Neural cell (in vitro differentiated cells): Measurements from ENCODE around the gene WNK2. TPM values are rescaled to one million over a fixed set of nuclear protein-coding genes. Genes with fewer than 3 reads are reported as not detected.

ENCODE experiments used
- H2AFZ ChIP-seq: fragments of 200-600, 300-800 bp; sonication (generic), shearing (Covaris generic); 2 replicates; pipeline ENCODE4 v1.6.0; 2014; ENCODE audit warnings: low read depth, mild to moderate bottlenecking, antibody characterized with exemption, low read length, moderate library complexity
- H3F3A ChIP-seq: fragments of 200-600 bp; shearing (Covaris generic); 2 replicates; pipeline ENCODE4 v1.6.1; 2016; ENCODE audit warnings: mild to moderate bottlenecking, moderate library complexity, mixed read lengths, antibody characterized with exemption, low read length; ENCODE audit not compliant: insufficient read depth, poor library complexity, severe bottlenecking
- H3K27ac ChIP-seq: fragments of 200-600, 300-800 bp; sonication (generic), shearing (Covaris generic); 2 replicates; pipeline ENCODE4 v1.5.1; 2014; ENCODE audit warnings: mild to moderate bottlenecking, low read length, moderate library complexity
- H3K27me3 ChIP-seq: fragments of 300-800, 200-600 bp; sonication (generic), shearing (Covaris generic); 2 replicates; pipeline ENCODE4 v1.6.0; 2014; ENCODE audit warnings: mild to moderate bottlenecking, low read depth, low read length, moderate library complexity; ENCODE audit not compliant: insufficient read depth
- H3K36me3 ChIP-seq: fragments of 300-800, 200-600 bp; sonication (generic), shearing (Covaris generic); 2 replicates; pipeline ENCODE4 v1.5.1; 2014; ENCODE audit warnings: mild to moderate bottlenecking, antibody characterized with exemption, low read length, moderate library complexity; ENCODE audit not compliant: insufficient read depth
- H3K4me2 ChIP-seq: fragments of 300-800, 200-600 bp; sonication (generic), shearing (Covaris generic); 2 replicates; pipeline ENCODE4 v1.6.0; 2014; ENCODE audit warnings: mild to moderate bottlenecking, low read length
- H3K4me3 ChIP-seq: fragments of 300-800, 200-600 bp; sonication (generic), shearing (Covaris generic); 2 replicates; pipeline ENCODE4 v1.5.1; 2014; ENCODE audit warnings: mild to moderate bottlenecking, low read length, moderate library complexity
- H3K79me2 ChIP-seq: fragments of 200-600 bp; shearing (Covaris generic); replicated peaks from 2 replicates; pipeline ENCODE4 v1.6.0; 2014; ENCODE audit warnings: mild to moderate bottlenecking, low read length, moderate library complexity; ENCODE audit not compliant: insufficient read depth
- H3K9ac ChIP-seq: fragments of 300-800, 200-600 bp; sonication (generic), shearing (Covaris generic); 2 replicates; pipeline ENCODE4 v1.6.1; 2016; ENCODE audit warnings: mild to moderate bottlenecking, low read length, mixed read lengths
- H3K9me2 ChIP-seq: fragments of 200-600 bp; shearing (Covaris generic); 2 replicates; pipeline ENCODE4 v1.6.1; 2016; ENCODE audit warnings: mild to moderate bottlenecking, low read length, mixed read lengths; ENCODE audit not compliant: insufficient read depth
- H3K9me3 ChIP-seq: fragments of 200-600, 300-800 bp; sonication (generic), shearing (Covaris generic); 2 replicates; pipeline ENCODE4 v1.6.1; 2016; ENCODE audit warnings: mild to moderate bottlenecking, mixed run types, low read length, moderate library complexity, mixed read lengths
- H4K20me1 ChIP-seq: fragments of 200-600 bp; shearing (Covaris generic); 2 replicates; pipeline ENCODE4 v1.6.1; 2016; ENCODE audit warnings: mild to moderate bottlenecking, mixed run types; ENCODE audit not compliant: insufficient read depth
- CTCF ChIP-seq: fragments of 450-650 bp; IDR thresholded peaks from 2 replicates; pipeline ENCODE4 v1.5.1; 2014; ENCODE audit warnings: antibody characterized with exemption, mild to moderate bottlenecking, moderate library complexity; ENCODE audit not compliant: poor library complexity, severe bottlenecking
- EP300 ChIP-seq: fragments of 450-650 bp; conservative IDR thresholded peaks from 2 replicates; pipeline ENCODE4 v1.6.1; 2014; ENCODE audit warnings: antibody characterized with exemption, mild to moderate bottlenecking, moderate library complexity; ENCODE audit not compliant: poor library complexity, severe bottlenecking
- EZH2 ChIP-seq: fragments of 200-600, 300-800 bp; shearing (Covaris generic), sonication (generic); IDR thresholded peaks from 2 replicates; pipeline ENCODE4 v1.6.1; 2014; ENCODE audit warnings: antibody characterized with exemption, low read length, borderline replicate concordance, mild to moderate bottlenecking; ENCODE audit not compliant: insufficient read depth, poor library complexity, severe bottlenecking
- MXI1 ChIP-seq: fragments of 450-650 bp; conservative IDR thresholded peaks from 2 replicates; pipeline ENCODE4 v1.6.1; 2014; ENCODE audit warnings: antibody characterized with exemption, mild to moderate bottlenecking; ENCODE audit not compliant: poor library complexity, severe bottlenecking
- POLR2AphosphoS5 ChIP-seq: IDR thresholded peaks from 2 replicates; pipeline ENCODE4 v1.6.1; 2012
- RAD21 ChIP-seq: fragments of 450-650 bp; conservative IDR thresholded peaks from 2 replicates; pipeline ENCODE4 v1.6.1; 2014; ENCODE audit warnings: antibody characterized with exemption, mild to moderate bottlenecking, moderate library complexity
- REST ChIP-seq: IDR thresholded peaks from 2 replicates; pipeline ENCODE4 v1.6.1; 2012; ENCODE audit warnings: borderline replicate concordance
- SMC3 ChIP-seq: fragments of 450-650 bp; conservative IDR thresholded peaks from 2 replicates; pipeline ENCODE4 v1.6.1; 2014; ENCODE audit warnings: antibody characterized with exemption, mild to moderate bottlenecking, moderate library complexity; ENCODE audit not compliant: poor library complexity
- TAF1 ChIP-seq: IDR thresholded peaks from 2 replicates; pipeline ENCODE4 v1.6.1; 2012; ENCODE audit warnings: low read depth
- polyA plus RNA-seq: library from polyadenylated mRNA; depleted of rRNA; stranded (reverse); fragments of >200 nt; gene quantifications from 2 replicates; pipeline ENCODE4 v1.2.3, GENCODE V29; 2014

Gene WNK2
- polyA plus RNA-seq, 1 donor from 2014 or later, result 37.1 TPM

GRCh38 chr9:93219692-93220091 lies 35.8 kb downstream of the WNK2 start:
- Histone ChIP-seq H3K9ac (no peak overlapping the region), H3K4me3 (no peak overlapping the region), H3K36me3 (no peaks in the 10 kb centered on the region), H3K4me2 (no peak overlapping the region), H3K9me3 (no peaks in the 10 kb centered on the region), H4K20me1 (no peaks in the 10 kb centered on the region), H3K27ac (no peak overlapping the region), H3K9me2 (no peaks in the 10 kb centered on the region), H3K79me2 (no peaks in the 10 kb centered on the region), H2AFZ (no peak overlapping the region), H3K27me3 (no peaks in the 10 kb centered on the region), H3F3A (no peaks in the 10 kb centered on the region)
- no peak for TF ChIP-seq POLR2AphosphoS5
- TF ChIP-seq TAF1, result no peak
- TF ChIP-seq EP300, result no peak
- TF ChIP-seq RAD21, result no peak
- TF ChIP-seq MXI1, result no peak
- no peak for TF ChIP-seq EZH2
- no peak for TF ChIP-seq CTCF

GRCh38 chr9:93220627-93221026 lies 36.7 kb downstream of the WNK2 start:
- Histone ChIP-seq H3K9me2 (no peaks in the 10 kb centered on the region), H3K4me3 (no peak overlapping the region), H3K9ac (no peak overlapping the region), H3K36me3 (no peaks in the 10 kb centered on the region), H3K9me3 (no peaks in the 10 kb centered on the region), H3F3A (no peaks in the 10 kb centered on the region), H3K27ac (no peak overlapping the region), H3K79me2 (no peaks in the 10 kb centered on the region), H2AFZ (no peak overlapping the region), H3K27me3 (no peaks in the 10 kb centered on the region), H4K20me1 (no peaks in the 10 kb centered on the region), H3K4me2 (no peak overlapping the region)
- TF ChIP-seq EZH2 (no peak), RAD21 (no peak), SMC3 (no peak), EP300 (no peak), TAF1 (no peak), POLR2AphosphoS5 (no peak), MXI1 (no peak), CTCF (no peak), REST (no peak)
